Activated gamma-delta T cell treated with anti-CD3 and anti-CD28 coated beads, Interleukin-2, amount 50 U/mL, for 16 hours (primary cell): Measurements from ENCODE around the gene PLCB3.
"Not testable (repeated sequence)": the region's sequence is repeated elsewhere in the genome, so short reads cannot be mapped to it uniquely, and the experiment has no call there.

Experiments used
- DNase-seq: peaks from one replicate; pipeline ENCODE4 v3.0.0-alpha.2; 2020; ENCODE audit warnings: low read depth

The PLCB3 gene

GRCh38 chr11:64304316-64305072 lies 53.2 kb downstream of the PLCB3 start:
- peak; percentile 93 for DNase-seq

GRCh38 chr11:64305075-64305690 lies 53.9 kb downstream of the PLCB3 start, which contains the start of gene ESRRA:
ESRRA (plus strand) TSS chr11:64305524; CDS start chr11:64307180, 1,656 bp downstream.
- DNase-seq: peak; percentile 100

- peak; percentile 51 for DNase-seq
Observed at GRCh38 chr11:64305691-64306562, 54.6 kb downstream of the PLCB3 start.

GRCh38 chr11:64306563-64306875 lies 55.2 kb downstream of the PLCB3 start:
- no peak for DNase-seq

GRCh38 chr11:64306876-64307622 lies 55.7 kb downstream of the PLCB3 start:
- DNase-seq: no peak

GRCh38 chr11:64307795-64308194 lies 56.5 kb downstream of the PLCB3 start:
- not testable (repeated sequence) for DNase-seq

- no peak for DNase-seq
Observed at GRCh38 chr11:64312947-64313346, 61.6 kb downstream of the PLCB3 start.

- DNase-seq: no peak
Observed at GRCh38 chr11:64313491-64314145, 62.3 kb downstream of the PLCB3 start.

- no peak for DNase-seq
Observed at GRCh38 chr11:64314146-64314804, 62.9 kb downstream of the PLCB3 start.

GRCh38 chr11:64314805-64315561 lies 63.7 kb downstream of the PLCB3 start:
- DNase-seq: no peak

- not testable (repeated sequence) for DNase-seq
Observed at GRCh38 chr11:64315667-64316526, 64.6 kb downstream of the PLCB3 start.

GRCh38 chr11:64316672-64317324 lies 65.5 kb downstream of the PLCB3 start:
- no peak for DNase-seq

- DNase-seq: peak; percentile 93
Observed at GRCh38 chr11:64317325-64317960, 66.1 kb downstream of the PLCB3 start, which contains the start of gene TRMT112. TRMT112 (minus strand) TSS chr11:64317559; CDS start chr11:64317526, 33 bp downstream.

GRCh38 chr11:64317961-64318765 lies 66.8 kb downstream of the PLCB3 start, which contains the start of gene PRDX5:
PRDX5 (plus strand) TSS chr11:64318121; CDS start chr11:64318216, 95 bp downstream.
- peak; percentile 90 for DNase-seq
